ENCODE measurements around the gene ORC5. TPM values are rescaled to one million over a fixed set of nuclear protein-coding genes. Genes with fewer than 3 reads are reported as not detected.
A peak's percentile ranks its signal among the peaks of the same experiment; 100 is the strongest.

Gene ORC5
- total RNA-seq, 1 donor from 2014 or later, result 23.0 TPM

DNA sequence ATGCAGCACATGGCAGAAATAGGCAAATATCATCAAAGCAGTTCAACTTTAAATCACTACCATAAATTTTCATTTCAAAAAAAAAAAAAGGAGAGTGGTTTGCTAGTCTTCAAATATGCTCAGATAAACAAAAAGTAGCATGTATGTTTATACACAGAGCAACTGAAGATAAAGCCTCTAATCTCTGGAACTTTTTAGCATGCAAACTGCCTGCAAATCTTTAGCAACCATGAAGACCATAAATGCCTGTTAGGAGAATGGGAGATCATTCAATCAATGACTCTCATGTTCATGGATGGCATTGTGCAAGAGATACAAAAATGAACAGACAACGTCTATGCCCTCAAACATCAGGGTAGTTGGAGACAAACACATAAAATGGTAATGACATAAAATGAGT is 57.3 kb downstream of the ORC5 start:
- Mint-ChIP-seq H3K27me3 (ENCODE audit: low read depth, unreplicated experiment) (no peaks in the 10 kb centered on the region), H3K4me1 (ENCODE audit: low read depth, unreplicated experiment) (peaks cover 7% of the 10 kb centered on the region), H3K9me3 (ENCODE audit: unreplicated experiment) (no peaks in the 10 kb centered on the region), H3K36me3 (ENCODE audit: low read depth, unreplicated experiment) (peaks cover 2% of the 10 kb centered on the region), H3K4me3 (ENCODE audit: unreplicated experiment) (no peak overlapping the region), H3K27ac (ENCODE audit: unreplicated experiment) (no peak overlapping the region)
- Histone ChIP-seq H3K27ac (ENCODE audit: low read depth, low read length) (no peak overlapping the region), H3K4me3 (ENCODE audit: insufficient read depth, low read depth, low read length) (no peak overlapping the region), H3K36me3 (ENCODE audit: insufficient read depth, low read length) (no peaks in the 10 kb centered on the region), H2AFZ (ENCODE audit: low read depth, low read length) (no peak overlapping the region), H3K9ac (ENCODE audit: low read length) (no peak overlapping the region), H3K79me2 (ENCODE audit: insufficient read depth, low read length) (no peaks in the 10 kb centered on the region), H3K9me3 (ENCODE audit: insufficient read depth, low read depth, low read length) (no peaks in the 10 kb centered on the region), H4K20me1 (ENCODE audit: insufficient read depth, low read length) (no peaks in the 10 kb centered on the region), H3K4me1 (ENCODE audit: insufficient read depth, low read length) (no peaks in the 10 kb centered on the region), H3K4me2 (ENCODE audit: low read length) (no peak overlapping the region), H3K27me3 (ENCODE audit: insufficient read depth, low read length) (no peaks in the 10 kb centered on the region)
- FAIRE-seq, result no peak
- DNase-seq (ENCODE audit: low read depth), result no peak
- no peak for TF ChIP-seq EZH2 (IDR thresholded peaks at IDR 0.05; ENCODE audit: insufficient read depth, low read length)
- TF ChIP-seq, protein P1, sequence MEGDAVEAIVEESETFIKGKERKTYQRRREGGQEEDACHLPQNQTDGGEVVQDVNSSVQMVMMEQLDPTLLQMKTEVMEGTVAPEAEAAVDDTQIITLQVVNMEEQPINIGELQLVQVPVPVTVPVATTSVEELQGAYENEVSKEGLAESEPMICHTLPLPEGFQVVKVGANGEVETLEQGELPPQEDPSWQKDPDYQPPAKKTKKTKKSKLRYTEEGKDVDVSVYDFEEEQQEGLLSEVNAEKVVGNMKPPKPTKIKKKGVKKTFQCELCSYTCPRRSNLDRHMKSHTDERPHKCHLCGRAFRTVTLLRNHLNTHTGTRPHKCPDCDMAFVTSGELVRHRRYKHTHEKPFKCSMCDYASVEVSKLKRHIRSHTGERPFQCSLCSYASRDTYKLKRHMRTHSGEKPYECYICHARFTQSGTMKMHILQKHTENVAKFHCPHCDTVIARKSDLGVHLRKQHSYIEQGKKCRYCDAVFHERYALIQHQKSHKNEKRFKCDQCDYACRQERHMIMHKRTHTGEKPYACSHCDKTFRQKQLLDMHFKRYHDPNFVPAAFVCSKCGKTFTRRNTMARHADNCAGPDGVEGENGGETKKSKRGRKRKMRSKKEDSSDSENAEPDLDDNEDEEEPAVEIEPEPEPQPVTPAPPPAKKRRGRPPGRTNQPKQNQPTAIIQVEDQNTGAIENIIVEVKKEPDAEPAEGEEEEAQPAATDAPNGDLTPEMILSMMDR (IDR thresholded peaks at IDR 0.05; ENCODE audit: insufficient read depth, low read depth, low read length), result no peak

DNA sequence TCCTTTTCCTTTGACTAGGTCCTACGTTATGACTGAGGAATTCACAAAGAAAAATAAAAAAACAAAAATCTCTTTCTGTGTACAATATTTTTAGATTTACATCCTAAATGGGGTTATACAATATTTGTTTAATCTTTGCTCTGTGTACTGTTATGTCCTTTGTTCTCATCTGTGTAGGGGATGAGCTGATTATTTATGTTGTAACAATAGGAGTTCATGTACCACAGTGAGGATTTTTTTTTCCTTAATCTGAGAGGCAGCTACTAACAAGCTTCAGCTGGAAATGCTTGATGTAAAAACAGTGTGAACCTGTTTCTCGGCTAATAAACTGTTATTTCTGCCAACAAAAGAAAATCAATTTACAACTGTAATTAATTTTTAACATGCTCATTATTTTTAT is 58.0 kb downstream of the ORC5 start:
- Histone ChIP-seq H3K79me2 (ENCODE audit: insufficient read depth, low read length) (no peaks in the 10 kb centered on the region), H3K27me3 (ENCODE audit: insufficient read depth, low read length) (no peaks in the 10 kb centered on the region), H4K20me1 (ENCODE audit: insufficient read depth, low read length) (no peaks in the 10 kb centered on the region), H3K4me2 (ENCODE audit: low read length) (no peak overlapping the region), H3K36me3 (ENCODE audit: insufficient read depth, low read length) (no peaks in the 10 kb centered on the region), H3K27ac (ENCODE audit: low read depth, low read length) (no peak overlapping the region), H2AFZ (ENCODE audit: low read depth, low read length) (no peak overlapping the region), H3K9me3 (ENCODE audit: insufficient read depth, low read depth, low read length) (no peaks in the 10 kb centered on the region), H3K4me1 (ENCODE audit: insufficient read depth, low read length) (no peaks in the 10 kb centered on the region), H3K4me3 (ENCODE audit: insufficient read depth, low read depth, low read length) (no peak overlapping the region), H3K9ac (ENCODE audit: low read length) (no peak overlapping the region)
- no peak for DNase-seq (ENCODE audit: low read depth)
- FAIRE-seq, result no peak
- H3K36me3 Mint-ChIP-seq (ENCODE audit: low read depth, unreplicated experiment), result peaks cover 4% of the 10 kb centered on the region
- no peak overlapping the region for H3K27ac Mint-ChIP-seq (ENCODE audit: unreplicated experiment)
- peaks cover 7% of the 10 kb centered on the region for H3K4me1 Mint-ChIP-seq (ENCODE audit: low read depth, unreplicated experiment)
- no peak overlapping the region for H3K4me3 Mint-ChIP-seq (ENCODE audit: unreplicated experiment)
- no peak for TF ChIP-seq EZH2 (IDR thresholded peaks at IDR 0.05; ENCODE audit: insufficient read depth, low read length)
- TF ChIP-seq, protein P1 (IDR thresholded peaks at IDR 0.05; ENCODE audit: insufficient read depth, low read depth, low read length), result no peak
- no peaks in the 10 kb centered on the region for H3K27me3 Mint-ChIP-seq (ENCODE audit: low read depth, unreplicated experiment)
- no peaks in the 10 kb centered on the region for H3K9me3 Mint-ChIP-seq (ENCODE audit: unreplicated experiment)

DNA sequence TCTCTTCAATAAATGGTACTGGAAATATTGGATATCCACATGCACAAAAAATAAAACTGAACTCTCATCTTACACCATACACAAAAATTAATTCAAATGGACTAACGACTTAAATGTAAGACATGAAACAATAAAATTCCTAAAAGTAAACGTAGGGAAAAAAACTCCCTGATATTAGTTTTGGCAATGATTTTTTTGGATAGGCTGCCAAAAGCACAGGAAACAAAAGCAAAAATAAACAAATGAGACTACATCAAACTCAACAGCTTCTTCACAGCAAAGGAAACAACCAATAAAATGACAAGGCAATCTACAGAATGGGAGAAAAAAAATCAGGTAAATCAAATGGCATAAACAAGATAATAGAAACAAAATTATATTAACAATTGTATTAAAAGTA is 65.7 kb downstream of the ORC5 start:
- Histone ChIP-seq H3K4me1 (ENCODE audit: insufficient read depth, low read length) (peaks cover 10% of the 10 kb centered on the region), H3K27me3 (ENCODE audit: insufficient read depth, low read length) (no peaks in the 10 kb centered on the region), H3K9me3 (ENCODE audit: insufficient read depth, low read depth, low read length) (no peaks in the 10 kb centered on the region), H3K4me3 (ENCODE audit: insufficient read depth, low read depth, low read length) (no peak overlapping the region), H3K27ac (ENCODE audit: low read depth, low read length) (no peak overlapping the region), H4K20me1 (ENCODE audit: insufficient read depth, low read length) (peaks cover 7% of the 10 kb centered on the region), H3K9ac (ENCODE audit: low read length) (no peak overlapping the region), H2AFZ (ENCODE audit: low read depth, low read length) (no peak overlapping the region), H3K79me2 (ENCODE audit: insufficient read depth, low read length) (no peaks in the 10 kb centered on the region), H3K36me3 (ENCODE audit: insufficient read depth, low read length) (no peaks in the 10 kb centered on the region), H3K4me2 (ENCODE audit: low read length) (no peak overlapping the region)
- Mint-ChIP-seq H3K9me3 (ENCODE audit: unreplicated experiment) (no peaks in the 10 kb centered on the region), H3K27ac (ENCODE audit: unreplicated experiment) (no peak overlapping the region), H3K36me3 (ENCODE audit: low read depth, unreplicated experiment) (peaks cover 4% of the 10 kb centered on the region), H3K4me3 (ENCODE audit: unreplicated experiment) (no peak overlapping the region), H3K27me3 (ENCODE audit: low read depth, unreplicated experiment) (no peaks in the 10 kb centered on the region), H3K4me1 (ENCODE audit: low read depth, unreplicated experiment) (peaks cover 9% of the 10 kb centered on the region)
- FAIRE-seq (peak; percentile 34), DNase-seq (ENCODE audit: low read depth) (no peak)
- TF ChIP-seq EZH2 (IDR thresholded peaks at IDR 0.05; ENCODE audit: insufficient read depth, low read length), result no peak
- TF ChIP-seq, protein P1 (IDR thresholded peaks at IDR 0.05; ENCODE audit: insufficient read depth, low read depth, low read length), result no peak
